ENCODE data around the gene EVI5. TPM values are rescaled to one million over a fixed set of nuclear protein-coding genes. Genes with fewer than 3 reads are reported as not detected.
"Not testable (repeated sequence)": the region's sequence is repeated elsewhere in the genome, so short reads cannot be mapped to it uniquely, and the experiment has no call there.

Gene EVI5
- total RNA-seq, 4 donors from 2014 or later = 39.5 to 49.7 (median 48.6) TPM

DNA sequence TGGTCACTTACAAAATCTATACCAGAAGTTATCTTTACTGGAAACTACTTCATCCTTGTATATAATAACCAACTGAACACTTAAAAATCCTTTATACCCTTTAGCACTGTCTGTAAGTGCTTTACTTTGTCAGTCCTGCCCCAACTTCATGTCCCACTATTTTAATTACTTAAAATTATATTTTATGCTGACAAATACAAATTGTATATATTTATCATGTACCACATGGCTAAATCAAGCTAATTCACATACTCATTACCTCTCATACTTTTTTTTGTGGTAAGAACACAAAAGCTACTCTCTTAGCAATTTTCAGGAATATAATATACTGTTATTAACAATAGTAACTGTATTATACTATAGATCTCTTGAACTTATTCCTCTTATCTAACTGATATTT lies 63.0 kb downstream of the EVI5 start:
- Histone ChIP-seq H3K4me3 (no peak overlapping the region), H3K36me3 (peaks cover 0 to 7% of the 10 kb centered on the region in 2 donors), H3K27me3 (no peaks in the 10 kb centered on the region), H3K4me1 (no peaks in the 10 kb centered on the region), H3K9me3 (peaks cover 0 to 3% (median 0%) of the 10 kb centered on the region in 3 donors), H3K27ac (no peak overlapping the region)
- TF ChIP-seq, protein P1, sequence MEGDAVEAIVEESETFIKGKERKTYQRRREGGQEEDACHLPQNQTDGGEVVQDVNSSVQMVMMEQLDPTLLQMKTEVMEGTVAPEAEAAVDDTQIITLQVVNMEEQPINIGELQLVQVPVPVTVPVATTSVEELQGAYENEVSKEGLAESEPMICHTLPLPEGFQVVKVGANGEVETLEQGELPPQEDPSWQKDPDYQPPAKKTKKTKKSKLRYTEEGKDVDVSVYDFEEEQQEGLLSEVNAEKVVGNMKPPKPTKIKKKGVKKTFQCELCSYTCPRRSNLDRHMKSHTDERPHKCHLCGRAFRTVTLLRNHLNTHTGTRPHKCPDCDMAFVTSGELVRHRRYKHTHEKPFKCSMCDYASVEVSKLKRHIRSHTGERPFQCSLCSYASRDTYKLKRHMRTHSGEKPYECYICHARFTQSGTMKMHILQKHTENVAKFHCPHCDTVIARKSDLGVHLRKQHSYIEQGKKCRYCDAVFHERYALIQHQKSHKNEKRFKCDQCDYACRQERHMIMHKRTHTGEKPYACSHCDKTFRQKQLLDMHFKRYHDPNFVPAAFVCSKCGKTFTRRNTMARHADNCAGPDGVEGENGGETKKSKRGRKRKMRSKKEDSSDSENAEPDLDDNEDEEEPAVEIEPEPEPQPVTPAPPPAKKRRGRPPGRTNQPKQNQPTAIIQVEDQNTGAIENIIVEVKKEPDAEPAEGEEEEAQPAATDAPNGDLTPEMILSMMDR (IDR thresholded peaks at IDR 0.05) = no peak
- no peak for TF ChIP-seq POLR2A (IDR thresholded peaks at IDR 0.05)
- no peak for TF ChIP-seq POLR2AphosphoS5 (IDR thresholded peaks at IDR 0.05)
- no peak for TF ChIP-seq EP300 (IDR thresholded peaks at IDR 0.05)
- ATAC-seq = no peak

DNA sequence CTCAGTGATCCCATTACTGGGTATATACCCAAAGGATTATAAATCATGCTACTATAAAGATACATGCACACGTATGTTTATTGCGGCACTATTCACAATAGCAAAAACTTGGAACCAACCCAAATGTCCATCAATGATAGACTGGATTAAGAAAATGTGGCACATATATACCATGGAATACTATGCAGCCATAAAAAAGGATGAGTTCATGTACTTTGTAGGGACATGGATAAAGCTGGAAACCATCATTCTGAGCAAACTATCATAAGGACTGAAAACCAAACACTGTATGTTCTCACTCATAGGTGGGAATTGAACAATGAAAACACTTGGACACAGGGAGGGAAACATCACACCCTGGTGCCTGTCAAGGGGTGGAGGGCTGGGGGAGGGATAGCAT lies 63.8 kb downstream of the EVI5 start:
- H3K27ac ChIP-seq, ATAC-seq, H3K36me3 ChIP-seq, H3K27me3 ChIP-seq, H3K9me3 ChIP-seq, H3K4me3 ChIP-seq, H3K4me1 ChIP-seq: not testable (repeated sequence)
- 86 to 100% methylated on average over 1 to 2 of the region's 2 CpGs for WGBS, 2 donors (ENCODE audit: low coverage in 1 of 2)

DNA sequence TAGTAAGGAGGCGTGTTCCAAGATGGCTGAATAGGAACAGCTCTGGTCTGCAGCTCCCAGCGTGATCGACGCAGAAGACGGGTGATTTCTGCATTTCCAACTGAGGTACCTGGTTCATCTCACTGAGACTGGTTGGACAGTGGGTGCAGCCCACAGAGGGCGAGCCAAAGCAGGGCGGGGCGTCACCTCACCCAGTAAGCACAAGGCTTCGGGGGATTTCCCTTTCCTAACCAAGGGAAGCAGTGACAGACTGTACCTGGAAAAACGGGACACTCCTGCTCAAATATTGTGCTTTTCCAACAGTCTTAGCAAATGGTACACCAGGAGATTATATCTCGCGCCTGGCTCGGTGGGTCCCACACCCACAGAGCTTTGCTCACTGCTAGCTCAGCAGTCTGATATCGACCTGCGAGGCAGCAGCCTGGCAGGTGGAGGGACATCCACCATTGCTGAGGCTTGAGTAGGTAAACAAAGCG lies 69.4 kb downstream of the EVI5 start:
- not testable (repeated sequence) for H3K4me3 ChIP-seq, H3K9me3 ChIP-seq, H3K4me1 ChIP-seq, ATAC-seq, H3K27me3 ChIP-seq, H3K36me3 ChIP-seq, H3K27ac ChIP-seq
- 95 to 100% methylated on average over 4 to 8 of the region's 16 CpGs for WGBS, 2 donors (ENCODE audit: low coverage in 1 of 2)

DNA sequence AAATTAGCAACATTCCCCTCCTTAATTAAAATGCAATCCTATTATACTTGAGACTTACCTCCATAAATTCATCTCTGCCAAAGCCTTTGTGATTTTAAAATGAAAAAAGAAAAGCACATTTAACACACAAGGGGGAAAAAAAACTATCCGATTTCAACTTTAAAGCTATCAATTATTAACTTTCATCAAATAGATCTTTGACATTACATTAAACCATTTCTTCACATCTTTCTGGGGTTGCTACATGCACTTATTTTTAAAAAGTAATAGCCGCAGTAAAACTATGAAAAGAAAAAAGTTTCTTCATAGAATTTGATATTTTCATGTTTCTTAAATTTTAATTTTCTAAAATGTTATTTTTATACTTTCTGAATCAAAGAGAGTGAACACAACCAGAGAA lies 71.0 kb downstream of the EVI5 start:
- Histone ChIP-seq H3K4me3 (no peak overlapping the region), H3K36me3 (no peaks in the 10 kb centered on the region), H3K27me3 (no peaks in the 10 kb centered on the region), H3K4me1 (no peaks in the 10 kb centered on the region), H3K9me3 (no peaks in the 10 kb centered on the region), H3K27ac (no peak overlapping the region)
- 91 to 100% methylated on average over 2 of the region's 2 CpGs for WGBS, 2 donors (ENCODE audit: low coverage in 1 of 2)
- no peak for ATAC-seq
- TF ChIP-seq, protein P1 (IDR thresholded peaks at IDR 0.05) = no peak
- TF ChIP-seq EP300 (IDR thresholded peaks at IDR 0.05) = no peak
- no peak for TF ChIP-seq POLR2AphosphoS5 (IDR thresholded peaks at IDR 0.05)
- no peak for TF ChIP-seq POLR2A (IDR thresholded peaks at IDR 0.05)

DNA sequence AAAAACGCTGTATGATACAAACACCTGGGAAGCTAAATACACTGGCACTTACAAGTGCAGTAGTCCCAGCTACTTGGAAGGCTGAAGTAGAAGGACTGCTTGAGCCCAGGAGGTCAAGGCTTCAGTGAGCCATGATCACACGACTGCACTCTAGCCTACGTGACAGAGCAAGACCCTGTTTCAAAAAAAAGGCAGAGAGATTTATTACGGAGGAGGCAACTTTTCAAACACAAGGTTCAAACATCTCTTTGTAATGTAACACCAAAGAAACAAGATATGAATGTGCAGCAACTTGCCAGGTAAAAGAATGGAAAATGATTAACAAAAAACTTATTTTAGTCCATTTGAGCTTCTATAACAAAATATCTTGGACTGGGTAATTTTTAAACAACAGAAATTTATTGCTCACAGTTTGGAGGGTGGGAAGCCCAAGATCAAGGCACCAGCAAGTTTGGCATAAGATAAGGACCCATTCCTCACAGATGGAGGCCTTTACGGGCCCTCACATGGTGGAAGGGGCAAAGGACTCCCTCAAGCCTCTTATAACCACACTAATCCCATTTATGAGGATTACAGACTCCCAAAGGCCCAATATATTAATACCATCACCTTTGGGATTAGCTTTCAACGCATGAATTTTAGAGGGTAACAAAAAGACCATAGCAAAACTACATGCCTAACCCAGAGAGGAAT lies 73.3 kb downstream of the EVI5 start:
- WGBS, 2 donors (ENCODE audit: low coverage in 1 of 2) = 52% methylated on average over 5 of the region's 6 CpGs
- Histone ChIP-seq H3K4me3 (no peak overlapping the region), H3K36me3 (no peaks in the 10 kb centered on the region), H3K4me1 (no peaks in the 10 kb centered on the region), H3K9me3 (no peaks in the 10 kb centered on the region), H3K27me3 (no peaks in the 10 kb centered on the region), H3K27ac (no peak overlapping the region)
- no peak for ATAC-seq
- TF ChIP-seq POLR2A (IDR thresholded peaks at IDR 0.05) (no peak), EP300 (IDR thresholded peaks at IDR 0.05) (no peak), POLR2AphosphoS5 (IDR thresholded peaks at IDR 0.05) (no peak)
- TF ChIP-seq, protein P1 (IDR thresholded peaks at IDR 0.05) = no peak

DNA sequence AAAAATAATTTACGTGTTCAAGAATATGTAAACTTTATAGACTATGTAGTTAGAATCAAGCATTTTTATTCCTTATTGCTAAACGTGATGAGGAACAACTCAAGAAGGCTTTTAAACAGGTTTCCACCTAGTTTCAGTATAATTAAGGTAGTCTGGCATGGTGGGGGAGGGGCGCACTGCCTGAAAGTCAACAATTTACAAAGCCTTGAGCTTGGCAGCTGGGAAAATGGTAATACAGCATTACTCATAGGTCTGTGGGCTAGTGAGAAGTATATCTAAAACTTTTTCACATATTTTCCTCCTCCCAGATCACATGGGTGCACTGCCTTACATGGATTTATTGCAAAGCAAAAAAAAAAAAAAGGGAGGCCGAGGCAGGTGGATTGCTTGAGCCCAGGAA lies 75.2 kb downstream of the EVI5 start:
- no peaks in the 10 kb centered on the region for H3K9me3 ChIP-seq
- 79 to 84% methylated on average over 4 of the region's 4 CpGs for WGBS, 2 donors (ENCODE audit: low coverage in 1 of 2)
- H3K4me3 ChIP-seq = no peak overlapping the region
- no peaks in the 10 kb centered on the region for H3K36me3 ChIP-seq
- no peaks in the 10 kb centered on the region for H3K4me1 ChIP-seq
- no peak overlapping the region for H3K27ac ChIP-seq
- no peak for ATAC-seq
- TF ChIP-seq EP300 (IDR thresholded peaks at IDR 0.05) = no peak
- TF ChIP-seq POLR2AphosphoS5 (IDR thresholded peaks at IDR 0.05) = no peak
- TF ChIP-seq POLR2A (IDR thresholded peaks at IDR 0.05) = no peak
- TF ChIP-seq, protein P1 (IDR thresholded peaks at IDR 0.05) = no peak
- H3K27me3 ChIP-seq = no peaks in the 10 kb centered on the region

Measured in gastroesophageal sphincter (tissue), 4 donors.